ENCODE measurements around the gene DSTYK. TPM values are rescaled to one million over a fixed set of nuclear protein-coding genes. Genes with fewer than 3 reads are reported as not detected.

The DSTYK gene
- total and polyA plus RNA-seq, 11 donors, result 3.2 to 10.1 (median 6.3) TPM

- Histone ChIP-seq H3K9me3 (no peaks in the 10 kb centered on the region), H3K27ac (no peak overlapping the region), H3K36me3 (peaks cover 0 to 7% (median 0%) of the 10 kb centered on the region in 9 donors), H3K4me3 (no peak overlapping the region), H3K27me3 (no peaks in the 10 kb centered on the region), H3K4me1 (peaks cover 0 to 35% (median 25%) of the 10 kb centered on the region in 12 donors)
- ATAC-seq (no peak), DNase-seq (no peak)
- intact Hi-C loops (cut with DNase I), result no loop called here
- TF ChIP-seq POLR2A (IDR thresholded peaks at IDR 0.05) (no peak), CTCF (IDR thresholded peaks at IDR 0.05) (no peak)
- WGBS, 4 donors, result 93 to 96% (median 95%) methylated on average over 7 of the region's 7 CpGs
These were observed 33.6 kb upstream of the DSTYK start for GRCh38 chr1:205245096-205245495.

- no peak overlapping the region for H3K27ac ChIP-seq
- no peak overlapping the region for H3K4me3 ChIP-seq
- intact Hi-C loops (cut with DNase I), result no loop called here
- TF ChIP-seq CTCF (IDR thresholded peaks at IDR 0.05) (no peak), POLR2A (IDR thresholded peaks at IDR 0.05) (no peak)
- H3K9me3 ChIP-seq, result no peaks in the 10 kb centered on the region
- no peak for ATAC-seq
- H3K4me1 ChIP-seq, result peaks cover 0 to 30% (median 22%) of the 10 kb centered on the region in 12 donors
- H3K36me3 ChIP-seq, result peaks cover 0 to 7% (median 0%) of the 10 kb centered on the region in 9 donors
- 88 to 93% (median 92%) methylated on average over 4 of the region's 4 CpGs for WGBS, 4 donors
- H3K27me3 ChIP-seq, result no peaks in the 10 kb centered on the region
- no peak for DNase-seq
These were observed 32.9 kb upstream of the DSTYK start for GRCh38 chr1:205244384-205244783.

GRCh38 chr1:205243350-205244191, 32.1 kb upstream of the DSTYK start:
- DNase-seq (no peak), ATAC-seq (no peak)
- no peaks in the 10 kb centered on the region for H3K27me3 ChIP-seq
- TF ChIP-seq CTCF (IDR thresholded peaks at IDR 0.05) (no peak), POLR2A (IDR thresholded peaks at IDR 0.05) (no peak)
- H3K4me1 ChIP-seq, result peaks cover 0 to 22% (median 14%) of the 10 kb centered on the region in 12 donors
- no peaks in the 10 kb centered on the region for H3K9me3 ChIP-seq
- intact Hi-C loops (cut with DNase I), result no loop called here
- no peak overlapping the region for H3K4me3 ChIP-seq
- 94 to 96% (median 96%) methylated on average over 8 of the region's 8 CpGs for WGBS, 4 donors
- H3K36me3 ChIP-seq, result peaks cover 0 to 7% (median 0%) of the 10 kb centered on the region in 9 donors
- no peak overlapping the region for H3K27ac ChIP-seq

- DNase-seq, result no peak
- no peaks in the 10 kb centered on the region for H3K9me3 ChIP-seq
- H3K27me3 ChIP-seq, result no peaks in the 10 kb centered on the region
- TF ChIP-seq POLR2A (IDR thresholded peaks at IDR 0.05), result no peak
- TF ChIP-seq CTCF (IDR thresholded peaks at IDR 0.05), result no peak
- no peak overlapping the region for H3K27ac ChIP-seq
- intact Hi-C loops (cut with DNase I), result no loop called here
- H3K4me1 ChIP-seq, result peaks cover 0 to 15% (median 0%) of the 10 kb centered on the region in 12 donors
- 97 to 98% (median 97%) methylated on average over 23 to 36 of the region's 36 CpGs for WGBS, 4 donors
- peaks cover 0 to 7% (median 0%) of the 10 kb centered on the region in 9 donors for H3K36me3 ChIP-seq
- no peak for ATAC-seq
- H3K4me3 ChIP-seq, result no peak overlapping the region
These were observed 30.0 kb upstream of the DSTYK start for GRCh38 chr1:205241366-205242030.

All from heart left ventricle (tissue), 16 donors.